ENCODE results near the gene PDHA1.
A peak's percentile ranks its signal among the peaks of the same experiment; 100 is the strongest.

The PDHA1 gene

DNA sequence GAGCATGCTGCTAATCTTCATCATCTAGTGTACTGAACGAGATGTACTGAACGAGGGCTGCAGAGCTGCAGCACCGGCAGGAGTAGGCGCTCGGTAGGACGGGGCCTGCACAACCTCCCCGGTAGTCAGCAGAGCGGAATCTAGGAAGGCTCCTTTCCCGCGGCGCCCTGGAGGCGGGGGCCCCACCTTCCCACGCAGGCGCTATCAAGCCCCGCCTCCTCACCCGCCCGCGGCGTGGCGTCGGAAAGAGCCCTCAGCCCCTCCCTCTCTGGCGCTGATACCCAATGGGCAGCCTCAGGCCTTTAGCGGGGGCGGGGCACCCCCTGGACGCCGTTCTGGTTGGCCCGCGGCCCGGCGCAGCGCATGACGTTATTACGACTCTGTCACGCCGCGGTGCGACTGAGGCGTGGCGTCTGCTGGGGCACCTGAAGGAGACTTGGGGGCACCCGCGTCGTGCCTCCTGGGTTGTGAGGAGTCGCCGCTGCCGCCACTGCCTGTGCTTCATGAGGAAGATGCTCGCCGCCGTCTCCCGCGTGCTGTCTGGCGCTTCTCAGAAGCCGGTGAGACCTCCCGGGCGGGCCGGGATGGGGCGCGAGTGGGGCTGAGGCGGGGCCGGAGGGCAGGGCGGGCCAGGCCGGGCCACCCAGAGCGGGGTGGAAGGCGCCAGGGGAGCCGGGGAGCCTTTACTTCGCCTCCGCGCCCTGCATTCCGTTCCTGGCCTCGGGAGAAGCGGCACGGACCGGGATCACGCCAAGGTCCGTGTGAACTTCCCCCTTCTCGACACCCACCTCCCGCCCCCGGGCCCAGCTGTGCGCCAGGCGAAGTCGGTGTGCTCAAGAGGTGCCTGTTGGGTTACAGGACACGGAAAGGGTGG is at the start of gene PDHA1:
Gene PDHA1 (plus strand): TSS at position 393 of the 874 bp plus-strand sequence. CDS start 111 bp downstream, at position 504.
- DNase-seq (ENCODE audit: low read depth in 2 of 2) = peak; percentile 84 to 88

DNA sequence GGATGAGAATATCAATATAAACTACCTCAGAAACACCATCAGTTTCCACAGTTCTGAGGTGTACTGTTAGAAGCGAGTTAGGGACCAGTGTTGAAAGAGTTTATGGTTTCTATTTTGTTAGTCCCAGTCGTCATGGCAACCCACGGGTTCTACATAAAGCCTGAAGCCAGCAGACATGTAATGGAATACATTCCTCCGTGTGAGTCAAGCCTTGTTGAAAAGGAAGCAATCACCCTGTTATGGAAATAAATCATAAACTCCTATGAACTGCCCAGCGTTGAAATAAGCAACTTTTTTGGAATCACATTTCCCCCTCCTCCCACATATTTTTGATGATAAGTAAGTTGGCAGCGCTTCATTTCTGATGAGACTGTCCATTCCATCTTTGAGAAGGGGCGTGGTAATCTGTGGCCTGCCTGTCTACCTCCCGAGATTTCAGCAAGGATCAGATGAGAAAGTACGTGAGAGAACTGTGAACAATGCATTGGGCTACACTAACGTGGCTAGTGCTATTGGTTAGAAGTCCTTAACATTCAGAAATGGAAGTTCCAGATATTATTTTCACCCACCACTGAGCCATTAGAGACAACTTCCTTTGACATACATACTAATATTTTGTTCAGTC is 40.4 kb upstream of the PDHA1 start:
- DNase-seq (ENCODE audit: low read depth in 2 of 2) = no peak

DNA sequence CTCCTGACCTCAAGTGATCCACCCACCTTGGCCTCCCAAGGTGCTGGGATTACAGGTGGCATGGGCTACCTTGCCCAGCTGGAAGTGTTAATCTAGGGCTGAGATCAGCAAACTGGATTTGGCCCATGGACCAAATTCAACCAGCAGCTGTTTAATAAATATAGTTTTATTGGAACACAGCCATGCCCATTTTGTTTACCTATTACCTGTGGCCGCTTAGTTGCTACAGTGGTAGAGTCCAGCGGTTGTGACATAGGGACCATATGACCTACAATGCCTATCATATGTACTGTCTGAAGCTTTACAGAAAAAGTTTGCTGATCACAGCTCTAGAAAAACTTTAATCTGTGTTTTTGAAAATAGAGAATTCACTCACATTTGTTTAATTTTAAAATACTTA is 17.2 kb upstream of the PDHA1 start:
- DNase-seq (ENCODE audit: low read depth in 2 of 2) = no peak

DNA sequence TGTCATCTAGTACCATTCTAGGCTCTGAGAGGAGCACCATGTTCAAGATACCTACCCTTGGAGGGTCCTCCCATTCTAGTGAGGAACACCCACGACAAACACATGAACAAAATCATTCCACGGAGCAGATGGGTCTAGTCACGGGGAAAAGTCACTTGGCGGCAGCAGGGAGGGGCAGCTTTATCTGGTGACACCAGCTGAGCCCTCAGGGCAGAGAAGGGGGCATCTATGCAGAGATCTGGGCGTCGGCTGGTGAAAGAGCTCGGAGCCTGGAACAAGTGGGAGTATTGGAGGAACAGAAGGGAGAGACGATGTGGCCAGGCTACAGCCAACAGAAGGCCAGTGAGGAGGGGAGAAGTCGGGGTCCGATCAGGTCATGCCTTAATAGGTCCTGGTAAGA is 11.9 kb upstream of the PDHA1 start:
- no peak for DNase-seq (ENCODE audit: low read depth in 2 of 2)

DNA sequence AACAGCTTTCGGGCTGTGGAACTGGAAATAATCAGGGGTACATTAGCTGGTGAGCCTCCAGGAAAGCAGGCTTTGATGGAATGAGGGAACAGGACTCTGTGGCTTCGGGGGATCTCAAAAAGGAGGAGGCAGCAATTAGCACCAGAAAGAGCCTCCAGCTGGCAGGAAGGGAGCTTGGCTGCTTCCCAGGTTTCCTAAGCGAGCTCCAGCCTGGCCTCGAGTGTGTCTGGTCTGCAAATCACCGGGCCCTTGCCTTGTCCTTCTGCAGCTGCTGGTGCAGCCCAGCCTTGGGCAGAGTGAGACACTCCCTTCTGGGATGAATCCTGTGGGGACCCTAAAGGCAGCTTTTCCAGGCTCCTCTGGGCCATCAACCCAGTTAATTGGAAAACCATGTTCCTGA is 10.7 kb upstream of the PDHA1 start:
- DNase-seq (ENCODE audit: low read depth in 2 of 2) = no peak

DNA sequence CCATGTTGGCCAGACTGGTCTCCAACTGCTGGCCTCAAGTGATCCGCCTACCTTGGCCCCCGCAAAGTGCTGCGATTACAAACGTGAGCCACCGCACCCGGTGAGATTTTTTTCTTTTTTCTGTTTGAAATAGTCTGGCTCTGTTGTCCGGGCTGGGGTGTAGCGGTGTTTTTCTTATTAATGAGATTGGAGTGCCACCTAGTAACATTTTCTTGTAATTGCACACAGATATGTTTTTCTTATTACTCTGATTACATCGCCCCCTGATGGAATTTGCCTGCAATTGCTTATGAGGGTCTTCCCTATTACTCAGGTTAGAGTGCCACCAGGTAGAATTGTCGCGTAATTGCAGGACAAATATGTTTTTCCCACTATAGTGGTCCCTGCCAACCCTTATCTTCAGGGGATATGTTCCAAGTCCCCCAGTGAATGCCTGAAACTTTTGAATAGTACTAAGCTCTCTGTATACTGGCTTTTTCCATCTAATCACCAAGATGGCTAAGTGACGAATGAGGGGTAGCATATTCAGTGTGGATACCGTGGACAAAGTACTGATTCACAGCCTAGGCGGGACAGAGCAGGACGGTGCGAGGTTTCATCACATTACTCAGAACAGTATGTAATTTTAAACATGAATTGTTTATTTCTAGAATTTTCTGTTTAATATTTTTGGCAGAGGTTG is 8.6 kb upstream of the PDHA1 start:
- DNase-seq (ENCODE audit: low read depth in 2 of 2) = no peak

DNA sequence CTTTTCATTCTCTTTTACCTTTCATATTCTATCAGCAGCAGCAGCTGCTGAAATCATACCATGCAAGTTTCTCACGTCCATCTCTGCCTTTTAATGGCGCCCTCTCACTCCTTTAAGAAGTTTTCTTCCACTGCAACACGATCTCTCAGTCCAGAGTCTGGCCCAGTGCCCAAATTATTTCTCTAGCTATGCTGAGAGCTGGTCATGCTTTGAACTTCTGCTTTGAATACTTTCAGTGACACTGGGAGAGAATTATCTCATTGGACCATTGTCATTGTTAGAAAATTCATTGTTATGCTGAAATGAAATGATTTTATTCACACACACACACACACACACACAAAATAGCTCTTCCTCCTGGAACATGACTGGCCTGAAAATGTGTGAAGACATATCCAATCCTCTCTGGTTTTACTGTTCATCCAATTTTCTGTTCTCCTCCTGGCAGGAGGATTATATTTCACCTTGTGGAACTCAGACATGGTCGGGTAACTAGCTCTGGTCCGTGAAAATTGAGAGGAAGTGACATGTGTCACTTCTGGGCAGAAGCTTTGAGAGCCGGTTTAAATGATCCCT is 1.3 kb upstream of the PDHA1 start:
- no peak for DNase-seq (ENCODE audit: low read depth in 2 of 2)

DNA sequence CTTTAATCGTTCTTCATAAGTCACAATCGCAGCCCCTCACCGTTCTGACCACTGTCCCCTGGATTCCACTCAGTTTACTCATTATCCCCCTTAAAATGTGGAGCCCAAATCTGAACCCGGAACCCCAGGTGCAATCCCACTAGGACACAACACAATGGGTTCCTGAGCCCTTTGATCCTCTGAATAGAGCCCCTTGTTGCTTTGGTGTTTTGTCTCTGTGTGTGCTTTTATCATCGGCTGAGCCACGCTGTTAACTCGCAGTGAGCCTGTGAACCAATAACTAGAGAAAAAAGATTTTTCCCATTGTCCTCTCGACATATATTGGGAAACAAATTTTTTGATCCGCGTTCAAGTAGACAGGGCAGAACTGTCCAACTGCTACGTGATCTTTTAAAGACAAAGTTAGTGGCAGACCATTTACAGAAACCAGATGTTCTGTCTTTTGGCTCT is 617 bp upstream of the PDHA1 start:
- no peak for DNase-seq (ENCODE audit: low read depth in 2 of 2)

DNA sequence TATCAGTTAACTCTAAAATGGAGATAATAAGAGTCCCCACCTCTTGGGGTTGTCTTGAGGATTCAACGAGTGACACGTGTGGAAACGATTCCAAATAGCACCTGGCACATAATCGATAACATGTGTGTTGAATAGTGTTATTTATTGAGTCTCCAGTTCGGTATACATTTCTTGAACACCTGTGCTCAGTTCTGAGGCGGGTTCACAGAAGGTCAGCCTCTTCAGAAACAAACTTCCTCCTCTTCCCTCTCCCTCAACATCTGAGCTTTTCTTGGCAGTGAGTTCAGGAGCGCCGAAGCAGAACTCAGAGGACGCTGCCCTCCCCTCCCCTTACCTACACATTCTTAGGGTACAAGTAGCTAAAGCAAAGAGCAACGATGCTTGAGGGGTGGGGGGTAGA is 934 bp downstream of the PDHA1 start:
- DNase-seq (ENCODE audit: low read depth in 2 of 2) = no peak

DNA sequence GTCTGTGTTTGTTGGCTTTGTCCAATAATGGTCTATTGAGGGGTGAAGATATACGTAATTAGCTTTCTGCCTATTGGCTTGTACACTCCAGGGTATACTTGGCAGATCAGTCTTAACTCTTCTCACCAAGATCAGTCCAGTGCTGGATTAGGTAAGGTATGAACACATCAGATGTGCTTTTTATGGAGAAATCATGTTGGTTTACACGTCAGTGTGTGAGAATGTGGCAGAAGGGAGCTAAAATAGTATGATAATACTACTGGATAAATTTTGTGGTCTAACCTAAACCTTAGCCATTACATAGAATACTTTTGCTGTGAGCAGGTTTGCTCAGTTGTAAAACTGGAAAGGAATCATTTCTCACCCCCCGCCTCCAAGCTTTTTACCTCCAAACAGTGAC is 4.2 kb downstream of the PDHA1 start:
- DNase-seq (ENCODE audit: low read depth in 2 of 2) = no peak

DNA sequence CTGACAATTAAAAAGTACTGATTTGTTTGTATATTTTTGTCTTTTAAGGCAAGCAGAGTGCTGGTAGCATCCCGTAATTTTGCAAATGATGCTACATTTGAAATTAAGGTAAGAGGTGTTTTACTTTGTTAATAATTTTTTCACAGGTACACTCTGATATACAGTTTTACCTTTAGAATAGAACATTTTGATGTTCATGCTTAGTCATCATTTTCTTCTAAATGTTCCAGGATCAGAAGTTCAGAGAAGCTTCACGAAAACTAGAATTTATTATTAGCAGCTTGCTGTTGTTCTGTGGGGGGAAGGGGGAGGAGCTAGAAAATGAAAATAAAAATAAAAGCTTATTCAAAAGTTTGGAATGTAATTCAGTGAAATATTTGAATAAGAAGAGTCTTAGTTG is 5.5 kb downstream of the PDHA1 start:
- no peak for DNase-seq (ENCODE audit: low read depth in 2 of 2)

DNA sequence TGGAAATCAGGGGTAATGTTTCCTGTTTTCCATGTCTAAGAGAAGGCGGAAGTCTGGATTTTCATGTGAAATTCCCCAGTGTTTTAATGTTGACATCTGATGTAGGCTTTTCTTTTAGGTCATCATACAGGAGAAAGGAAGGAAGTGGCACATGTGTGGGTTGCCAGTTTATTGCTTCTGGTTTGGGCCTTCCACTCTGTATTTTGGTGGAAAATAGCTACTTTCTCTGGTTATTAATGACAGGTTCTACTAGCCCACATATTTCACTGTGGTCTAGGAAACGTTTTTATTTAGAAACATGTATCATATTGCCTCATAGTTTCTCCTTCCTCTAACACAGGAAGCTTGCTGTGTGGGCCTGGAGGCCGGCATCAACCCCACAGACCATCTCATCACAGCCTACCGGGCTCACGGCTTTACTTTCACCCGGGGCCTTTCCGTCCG is 7.2 kb downstream of the PDHA1 start:
- DNase-seq (ENCODE audit: low read depth in 2 of 2) = no peak

DNA sequence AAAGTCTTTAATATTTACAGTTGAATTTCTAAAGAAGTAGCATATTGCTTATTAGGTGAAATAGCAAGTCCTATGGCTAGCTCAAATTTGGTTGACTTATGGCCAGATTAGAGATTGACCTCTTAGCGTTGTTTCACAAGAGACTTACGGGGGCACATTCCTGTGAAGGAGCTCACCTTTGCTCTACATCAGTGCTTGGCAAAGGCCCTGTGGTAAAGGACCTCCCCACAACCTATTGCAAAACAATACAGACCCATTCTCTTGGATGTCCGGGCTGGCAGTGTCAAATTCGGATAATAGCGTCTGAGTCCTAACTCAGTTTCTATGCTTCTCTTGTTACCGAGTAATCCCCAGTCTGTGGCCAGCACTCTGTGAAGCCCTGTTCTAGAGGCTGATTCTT is 10.9 kb downstream of the PDHA1 start:
- no peak for DNase-seq (ENCODE audit: low read depth in 2 of 2)

DNA sequence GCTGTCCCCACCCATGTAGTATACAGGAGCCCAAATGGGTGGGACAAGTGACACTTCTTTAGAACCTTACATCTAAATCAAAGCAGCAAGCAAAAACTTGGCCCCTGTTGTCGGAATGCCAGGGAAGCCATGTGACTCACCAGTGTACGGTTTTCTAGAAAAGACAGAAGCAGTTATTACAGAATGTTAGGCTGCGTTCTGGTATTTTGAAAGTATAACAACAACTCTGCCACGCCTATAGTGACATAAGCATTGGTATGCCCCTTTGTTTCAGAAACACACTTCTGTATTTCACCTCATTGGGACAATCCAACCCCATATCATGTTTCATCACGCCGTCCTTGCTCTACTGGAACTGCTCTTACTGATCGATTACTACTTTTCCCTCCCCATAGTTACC is 14.8 kb downstream of the PDHA1 start:
- no peak for DNase-seq (ENCODE audit: low read depth in 2 of 2)

DNA sequence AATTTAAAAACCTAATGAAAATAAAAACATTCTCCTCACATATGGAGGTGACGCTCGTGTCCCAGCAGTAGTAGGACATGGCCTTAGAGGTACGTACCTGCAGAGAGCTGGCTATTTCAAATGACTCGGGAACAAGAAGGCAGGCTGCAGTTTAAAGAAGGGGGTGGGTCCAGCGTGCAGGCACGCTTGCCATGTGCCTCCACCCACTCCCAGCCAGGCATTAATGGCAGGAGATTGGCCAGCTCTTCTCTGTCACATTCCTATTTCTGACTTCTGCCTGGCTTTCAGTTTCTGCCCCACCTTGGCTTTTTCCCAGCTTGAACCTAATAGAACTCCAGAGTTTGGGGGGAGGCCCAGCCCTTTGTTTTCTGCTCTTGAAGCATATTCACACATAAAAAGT is 17.2 kb downstream of the PDHA1 start:
- DNase-seq (ENCODE audit: low read depth in 2 of 2) = no peak

DNA sequence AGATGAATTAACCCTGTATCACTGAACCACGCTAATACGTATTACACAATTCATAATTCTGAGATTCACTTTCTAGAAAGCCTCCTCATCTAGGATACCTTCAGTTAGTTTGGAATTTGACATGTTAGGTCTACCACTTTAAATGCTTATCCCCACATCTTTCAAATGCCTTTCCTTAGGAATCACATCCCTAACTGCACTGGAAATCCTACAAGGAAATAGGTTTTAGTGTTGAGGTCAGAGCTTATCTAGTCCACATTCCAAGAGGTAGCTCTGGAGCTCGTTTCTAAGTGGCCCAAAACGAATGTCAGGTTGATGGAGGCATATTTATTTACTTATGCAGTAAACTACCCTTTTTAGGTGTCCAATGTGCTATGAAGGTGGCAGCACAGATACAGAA is 18.0 kb downstream of the PDHA1 start:
- no peak for DNase-seq (ENCODE audit: low read depth in 2 of 2)

DNA sequence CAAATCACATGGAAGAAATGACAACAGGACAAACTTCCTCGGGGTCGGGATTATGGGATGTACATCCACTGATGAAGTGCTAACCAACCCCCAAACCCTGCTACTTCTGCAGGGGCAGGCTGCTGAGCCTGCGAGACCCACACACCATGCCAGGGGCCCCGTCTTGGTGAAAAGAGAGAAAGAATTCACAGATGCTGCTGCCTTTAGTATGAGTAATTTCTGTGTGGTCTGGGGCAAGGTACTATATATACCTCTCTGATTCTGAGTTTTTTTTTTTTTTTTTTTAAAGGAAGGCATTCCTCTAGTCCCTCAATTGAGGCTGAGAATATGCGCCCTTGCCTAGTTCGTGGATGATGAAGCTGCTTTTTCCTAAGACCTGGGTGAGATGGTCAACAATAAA is 24.8 kb downstream of the PDHA1 start:
- no peak for DNase-seq (ENCODE audit: low read depth in 2 of 2)

DNA sequence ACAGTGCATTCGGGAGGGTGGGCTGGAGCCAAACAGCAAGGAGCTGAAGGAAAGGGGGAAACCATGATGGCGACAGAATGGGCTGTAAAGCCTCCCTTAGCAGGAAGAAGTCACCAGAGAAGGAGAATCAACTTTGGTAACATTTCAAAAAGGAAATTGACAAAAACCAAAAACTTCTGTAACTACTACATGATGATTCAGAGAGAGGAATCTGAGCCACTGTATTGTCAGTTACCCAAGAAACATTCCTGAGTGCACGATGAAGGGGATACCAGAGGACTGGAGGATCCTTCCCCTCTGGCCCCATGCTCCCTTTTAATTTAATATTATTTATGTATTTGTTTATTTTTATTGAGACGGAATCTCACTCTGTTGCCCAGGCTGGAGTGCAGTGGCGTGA is 26.3 kb downstream of the PDHA1 start:
- no peak for DNase-seq (ENCODE audit: low read depth in 2 of 2)

DNA sequence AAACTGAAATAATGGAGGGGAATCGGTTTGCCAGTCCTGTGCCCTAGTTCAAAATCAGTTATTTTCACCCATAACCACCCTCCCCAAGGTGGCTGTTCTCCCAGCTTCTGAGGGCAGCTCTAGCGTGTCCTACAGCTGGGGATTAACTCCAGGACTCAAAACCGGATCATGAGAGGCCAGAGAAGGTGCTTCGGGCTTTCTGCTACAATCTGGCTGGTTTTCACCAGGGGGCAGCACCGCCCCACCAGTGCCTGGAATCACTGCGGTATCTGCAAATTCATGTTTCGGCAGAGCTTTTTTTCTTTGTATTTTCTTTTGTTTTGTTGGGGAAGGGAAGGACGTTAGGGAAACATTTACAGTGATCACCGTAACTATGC is 28.4 kb downstream of the PDHA1 start:
- peak; percentile 43 to 44 for DNase-seq (ENCODE audit: low read depth in 2 of 2)

DNA sequence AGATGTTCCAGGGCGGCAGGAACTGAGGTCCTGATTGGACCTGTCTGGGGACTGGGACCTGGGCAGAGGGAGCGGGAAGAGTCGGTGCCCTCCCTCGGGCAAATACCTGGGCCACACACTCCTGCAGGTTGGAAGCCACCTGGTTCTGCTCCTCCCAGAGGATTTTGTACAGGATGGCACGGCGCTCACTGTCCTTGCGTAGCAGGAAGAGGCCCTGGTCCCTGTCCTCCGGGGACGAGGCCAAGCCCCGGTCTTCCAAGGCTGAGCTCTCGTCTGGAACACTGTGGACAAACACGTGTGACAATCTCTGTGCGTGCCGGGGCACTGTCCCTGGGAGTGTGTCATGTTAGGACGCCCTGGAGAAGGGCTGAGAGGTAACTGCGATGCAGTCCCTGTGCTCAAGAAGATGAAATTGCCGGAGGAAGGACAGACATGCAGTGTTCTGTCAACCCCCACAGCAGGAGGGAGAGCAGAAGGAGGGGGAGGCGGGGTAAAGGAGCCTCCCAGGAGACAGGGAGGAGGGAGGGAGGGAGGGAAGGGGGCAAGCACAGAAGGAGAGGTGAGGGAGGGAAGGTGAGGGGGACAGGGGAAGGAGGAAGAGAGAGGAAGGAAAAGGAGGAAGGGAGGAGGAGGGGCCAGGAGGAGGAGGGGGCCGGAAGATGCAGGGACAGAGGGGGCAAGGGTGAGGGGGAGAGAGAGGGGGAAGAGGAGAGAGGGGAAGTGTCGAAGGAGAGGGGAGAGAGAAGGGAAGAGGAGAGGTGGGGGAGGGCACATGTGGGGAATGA is 29.0 kb downstream of the PDHA1 start:
- no peak for DNase-seq (ENCODE audit: low read depth in 2 of 2)

DNA sequence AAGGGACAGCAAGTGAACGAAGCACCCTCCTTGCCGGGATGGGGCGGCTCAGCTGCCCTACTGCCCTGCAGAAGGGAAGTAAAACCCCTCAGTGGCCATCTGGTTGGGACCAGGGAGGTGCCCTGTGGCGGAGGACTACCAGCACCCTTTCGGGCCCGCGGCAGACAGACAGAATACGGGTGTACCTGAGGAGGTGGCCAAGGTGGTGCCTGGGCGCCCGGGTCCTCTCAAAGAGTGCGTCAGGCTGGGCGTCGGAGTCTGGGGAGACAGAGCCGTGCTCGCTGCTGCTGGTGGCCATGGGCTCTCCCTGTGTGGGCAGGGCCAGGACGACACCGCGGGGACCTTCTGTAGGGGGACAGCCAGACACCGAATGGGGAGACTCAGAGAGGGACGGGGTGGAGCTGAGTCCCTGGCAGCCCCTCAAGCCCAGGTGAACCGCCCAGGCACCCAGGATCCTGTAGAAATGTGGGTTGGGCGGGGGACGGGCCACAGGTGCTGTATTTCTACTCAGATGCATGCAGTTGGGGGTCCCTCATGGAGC is 29.7 kb downstream of the PDHA1 start:
- no peak for DNase-seq (ENCODE audit: low read depth in 2 of 2)

Data from stimulated activated CD8-positive, alpha-beta memory T cell treated with anti-CD3 and anti-CD28 coated beads, Interleukin-15, amount 100 ng/mL, for 48 hours (primary cell).